ENCODE measurements around the gene LPAR1.
"Not testable (repeated sequence)": the region's sequence is repeated elsewhere in the genome, so short reads cannot be mapped to it uniquely, and the experiment has no call there.

LPAR1 gene

GRCh38 chr9:111056538-111056937 lies 18.3 kb upstream of the LPAR1 start:
- peaks cover 13% of the 10 kb centered on the region for H3K9me3 Mint-ChIP-seq
- H3K4me3 Mint-ChIP-seq = no peak overlapping the region
- no peak overlapping the region for H3K27ac Mint-ChIP-seq
- H3K36me3 Mint-ChIP-seq (ENCODE audit: low read depth) = no peaks in the 10 kb centered on the region
- no peaks in the 10 kb centered on the region for H3K27me3 Mint-ChIP-seq
- intact Hi-C loops (cut with micrococcal nuclease) = no loop called here
- H3K4me1 Mint-ChIP-seq (ENCODE audit: low read depth) = no peaks in the 10 kb centered on the region

GRCh38 chr9:111052791-111053190 lies 14.5 kb upstream of the LPAR1 start:
- H3K9me3 Mint-ChIP-seq = no peaks in the 10 kb centered on the region
- no peaks in the 10 kb centered on the region for H3K36me3 Mint-ChIP-seq (ENCODE audit: low read depth)
- no peaks in the 10 kb centered on the region for H3K4me1 Mint-ChIP-seq (ENCODE audit: low read depth)
- no peak overlapping the region for H3K27ac Mint-ChIP-seq
- H3K27me3 Mint-ChIP-seq = peaks cover 2% of the 10 kb centered on the region
- intact Hi-C loops (cut with micrococcal nuclease) = no loop called here
- H3K4me3 Mint-ChIP-seq = no peak overlapping the region

GRCh38 chr9:111051400-111051799 lies 13.1 kb upstream of the LPAR1 start:
- Mint-ChIP-seq H3K27ac (no peak overlapping the region), H3K4me3 (no peak overlapping the region), H3K27me3 (peaks cover 2% of the 10 kb centered on the region), H3K36me3 (ENCODE audit: low read depth) (no peaks in the 10 kb centered on the region), H3K4me1 (ENCODE audit: low read depth) (no peaks in the 10 kb centered on the region), H3K9me3 (no peaks in the 10 kb centered on the region)
- intact Hi-C loops (cut with micrococcal nuclease) = no loop called here

- no peak overlapping the region for H3K27ac Mint-ChIP-seq
- peaks cover 2% of the 10 kb centered on the region for H3K27me3 Mint-ChIP-seq
- H3K4me1 Mint-ChIP-seq (ENCODE audit: low read depth) = no peaks in the 10 kb centered on the region
- H3K4me3 Mint-ChIP-seq = no peak overlapping the region
- no peaks in the 10 kb centered on the region for H3K9me3 Mint-ChIP-seq
- no peaks in the 10 kb centered on the region for H3K36me3 Mint-ChIP-seq (ENCODE audit: low read depth)
- intact Hi-C loops (cut with micrococcal nuclease) = no loop called here
Measured at GRCh38 chr9:111050819-111051218, 12.5 kb upstream of the LPAR1 start.

- H3K9me3 Mint-ChIP-seq; intact Hi-C loops (cut with micrococcal nuclease); H3K4me3 Mint-ChIP-seq; H3K27me3 Mint-ChIP-seq; H3K36me3 Mint-ChIP-seq (ENCODE audit: low read depth); H3K27ac Mint-ChIP-seq; H3K4me1 Mint-ChIP-seq (ENCODE audit: low read depth): not testable (repeated sequence)
Measured at GRCh38 chr9:111047287-111047686, 9.0 kb upstream of the LPAR1 start.

- intact Hi-C loops (cut with micrococcal nuclease) = no loop called here
- H3K4me3 Mint-ChIP-seq = no peak overlapping the region
- H3K27me3 Mint-ChIP-seq = peaks cover 10% of the 10 kb centered on the region
- peaks cover 18% of the 10 kb centered on the region for H3K36me3 Mint-ChIP-seq (ENCODE audit: low read depth)
- H3K9me3 Mint-ChIP-seq = peaks cover 10% of the 10 kb centered on the region
- H3K4me1 Mint-ChIP-seq (ENCODE audit: low read depth) = peaks cover 15% of the 10 kb centered on the region
- no peak overlapping the region for H3K27ac Mint-ChIP-seq
Measured at GRCh38 chr9:111041902-111042301, 3.6 kb upstream of the LPAR1 start.

GRCh38 chr9:111040494-111040893 lies 2.2 kb upstream of the LPAR1 start:
- H3K27ac Mint-ChIP-seq = no peak overlapping the region
- H3K9me3 Mint-ChIP-seq = peaks cover 8% of the 10 kb centered on the region
- no peak overlapping the region for H3K4me3 Mint-ChIP-seq
- intact Hi-C loops (cut with micrococcal nuclease) = no loop called here
- peaks cover 25% of the 10 kb centered on the region for H3K4me1 Mint-ChIP-seq (ENCODE audit: low read depth)
- peaks cover 18% of the 10 kb centered on the region for H3K36me3 Mint-ChIP-seq (ENCODE audit: low read depth)
- peaks cover 13% of the 10 kb centered on the region for H3K27me3 Mint-ChIP-seq

GRCh38 chr9:111039231-111039906 lies 1.1 kb upstream of the LPAR1 start:
- peak overlapping the region; percentile 88 for H3K27ac Mint-ChIP-seq
- peak overlapping the region; percentile 93 for H3K4me3 Mint-ChIP-seq
- peaks cover 15% of the 10 kb centered on the region for H3K27me3 Mint-ChIP-seq
- peaks cover 13% of the 10 kb centered on the region for H3K36me3 Mint-ChIP-seq (ENCODE audit: low read depth)
- H3K4me1 Mint-ChIP-seq (ENCODE audit: low read depth) = peaks cover 36% of the 10 kb centered on the region
- intact Hi-C loops (cut with micrococcal nuclease) = loop anchor here (5.0 to 10.0 kb wide), 3 partner anchors 108 to 397 kb away; no protein-coding TSS in a partner anchor
- H3K9me3 Mint-ChIP-seq = no peaks in the 10 kb centered on the region

GRCh38 chr9:111037708-111038330 lies 451 bp downstream of the LPAR1 start:
- no peaks in the 10 kb centered on the region for H3K9me3 Mint-ChIP-seq
- H3K36me3 Mint-ChIP-seq (ENCODE audit: low read depth) = peaks cover 13% of the 10 kb centered on the region
- H3K4me1 Mint-ChIP-seq (ENCODE audit: low read depth) = peaks cover 45% of the 10 kb centered on the region
- H3K27ac Mint-ChIP-seq = peak overlapping the region; percentile 88
- peak overlapping the region; percentile 77 for H3K4me3 Mint-ChIP-seq
- intact Hi-C loops (cut with micrococcal nuclease) = loop anchor here (5.0 to 10.0 kb wide), 3 partner anchors 109 to 396 kb away; no protein-coding TSS in a partner anchor
- H3K27me3 Mint-ChIP-seq = peaks cover 20% of the 10 kb centered on the region

GRCh38 chr9:111037356-111037707 lies 938 bp downstream of the LPAR1 start:
- Mint-ChIP-seq H3K4me1 (ENCODE audit: low read depth) (peaks cover 45% of the 10 kb centered on the region), H3K27me3 (peaks cover 19% of the 10 kb centered on the region), H3K9me3 (no peaks in the 10 kb centered on the region), H3K4me3 (peak overlapping the region; percentile 77), H3K36me3 (ENCODE audit: low read depth) (peaks cover 14% of the 10 kb centered on the region), H3K27ac (peak overlapping the region; percentile 88)
- intact Hi-C loops (cut with micrococcal nuclease) = loop anchor here (5.0 to 10.0 kb wide), 3 partner anchors 110 to 395 kb away; no protein-coding TSS in a partner anchor

- peaks cover 18% of the 10 kb centered on the region for H3K36me3 Mint-ChIP-seq (ENCODE audit: low read depth)
- H3K4me3 Mint-ChIP-seq = peak overlapping the region; percentile 77
- H3K27me3 Mint-ChIP-seq = peaks cover 21% of the 10 kb centered on the region
- peak overlapping the region; percentile 88 for H3K27ac Mint-ChIP-seq
- no peaks in the 10 kb centered on the region for H3K9me3 Mint-ChIP-seq
- intact Hi-C loops (cut with micrococcal nuclease) = loop anchor here (5.0 to 10.0 kb wide), 3 partner anchors 110 to 395 kb away; no protein-coding TSS in a partner anchor
- peaks cover 45% of the 10 kb centered on the region for H3K4me1 Mint-ChIP-seq (ENCODE audit: low read depth)
Measured at GRCh38 chr9:111036946-111037345, 1.3 kb downstream of the LPAR1 start.

DNA sequence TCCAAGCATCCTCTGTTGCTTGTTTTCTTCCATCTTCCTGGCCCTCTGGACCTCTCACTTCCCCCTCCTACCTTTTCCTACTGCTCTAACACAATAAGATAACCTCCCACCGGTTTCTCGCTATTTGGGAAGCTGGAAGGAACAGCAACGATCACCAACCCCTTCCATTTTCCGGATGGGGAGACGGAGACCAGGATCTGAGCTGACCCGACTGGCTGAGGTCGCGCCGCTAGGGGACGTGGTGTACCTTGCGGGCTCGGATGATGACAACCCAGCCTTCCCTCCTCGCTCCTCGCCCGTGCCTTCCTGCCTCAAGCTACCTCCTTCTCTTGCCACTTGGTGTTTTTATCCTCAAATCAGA lies 1.9 kb downstream of the LPAR1 start:
- peaks cover 21% of the 10 kb centered on the region for H3K27me3 Mint-ChIP-seq
- H3K27ac Mint-ChIP-seq = peak overlapping the region; percentile 88
- H3K36me3 Mint-ChIP-seq (ENCODE audit: low read depth) = peaks cover 19% of the 10 kb centered on the region
- H3K4me1 Mint-ChIP-seq (ENCODE audit: low read depth) = peaks cover 45% of the 10 kb centered on the region
- H3K4me3 Mint-ChIP-seq = peak overlapping the region; percentile 77
- intact Hi-C loops (cut with micrococcal nuclease) = loop anchor here (5.0 to 10.0 kb wide), 3 partner anchors 111 to 394 kb away; no protein-coding TSS in a partner anchor
- no peaks in the 10 kb centered on the region for H3K9me3 Mint-ChIP-seq

- Mint-ChIP-seq H3K4me3 (peak overlapping the region; percentile 77), H3K9me3 (no peaks in the 10 kb centered on the region), H3K27me3 (peaks cover 20% of the 10 kb centered on the region), H3K36me3 (ENCODE audit: low read depth) (peaks cover 20% of the 10 kb centered on the region), H3K4me1 (ENCODE audit: low read depth) (peaks cover 45% of the 10 kb centered on the region), H3K27ac (peak overlapping the region; percentile 88)
- intact Hi-C loops (cut with micrococcal nuclease) = loop anchor here (2.0 to 10.0 kb wide), 4 partner anchors 112 to 393 kb away; no protein-coding TSS in a partner anchor
Measured at GRCh38 chr9:111035543-111036428, 2.5 kb downstream of the LPAR1 start.

Data from dendritic cell treated with granulocyte-macrophage colony-stimulating factor and Interleukin-4, amounts not matched to agents 40 ng/mL and 50 ng/mL, for 4 days (primary cell).